Measurements from ENCODE around the gene ESR2.
A peak's percentile ranks its signal among the peaks of the same experiment; 100 is the strongest.
"Not testable (repeated sequence)": the region's sequence is repeated elsewhere in the genome, so short reads cannot be mapped to it uniquely, and the experiment has no call there.

Gene ESR2

DNA sequence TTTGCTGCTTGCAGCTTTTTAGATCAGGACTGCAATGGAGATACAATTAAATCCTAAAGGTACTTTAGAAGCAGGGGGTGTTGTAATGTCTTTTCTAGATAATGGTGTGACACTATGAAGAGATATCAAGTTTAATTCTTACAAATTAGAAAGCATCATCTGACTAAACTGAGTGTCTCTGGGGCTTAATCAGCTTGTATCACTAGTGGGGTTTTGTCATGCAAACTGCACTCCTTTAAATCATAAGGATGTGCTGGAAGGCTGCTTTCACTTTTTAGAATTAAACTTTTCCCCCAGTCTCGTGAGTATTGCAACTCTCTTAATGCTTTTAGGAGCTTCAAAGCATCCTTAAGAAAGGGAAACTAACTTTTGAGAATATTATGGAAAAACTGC, 218.6 kb downstream of the ESR2 start:
- DNase-seq: no peak

DNA sequence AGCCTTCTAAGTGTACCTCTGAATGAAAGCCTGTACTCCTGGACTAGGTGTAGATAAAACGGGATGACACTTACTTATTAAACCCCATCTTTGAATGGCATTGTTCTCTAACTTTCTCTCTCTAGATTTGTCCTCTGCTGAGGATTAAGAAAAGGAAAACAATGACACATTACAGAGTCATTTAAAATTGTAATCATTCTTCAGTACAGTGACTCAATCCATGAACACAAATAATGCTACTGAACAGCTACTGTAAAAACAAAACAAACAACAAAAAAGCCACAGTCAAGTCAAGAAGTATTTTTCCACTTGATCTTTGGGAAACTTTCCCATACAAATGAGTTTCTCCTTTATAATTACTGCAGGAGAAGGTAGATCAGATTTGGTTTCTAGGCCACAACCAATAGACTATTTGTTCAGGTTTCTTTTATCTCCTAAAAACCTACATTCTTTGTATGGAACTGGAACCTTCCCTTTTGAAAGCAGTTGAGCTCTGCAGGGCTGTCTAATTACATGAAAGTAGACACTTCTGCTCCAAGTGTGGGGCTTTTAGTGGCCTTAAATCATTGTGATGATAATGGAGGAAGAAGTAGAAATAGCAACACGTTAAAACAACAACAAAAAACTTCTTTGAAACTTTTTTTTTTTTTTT, 219.1 kb downstream of the ESR2 start:
- DNase-seq: peak; percentile 77

DNA sequence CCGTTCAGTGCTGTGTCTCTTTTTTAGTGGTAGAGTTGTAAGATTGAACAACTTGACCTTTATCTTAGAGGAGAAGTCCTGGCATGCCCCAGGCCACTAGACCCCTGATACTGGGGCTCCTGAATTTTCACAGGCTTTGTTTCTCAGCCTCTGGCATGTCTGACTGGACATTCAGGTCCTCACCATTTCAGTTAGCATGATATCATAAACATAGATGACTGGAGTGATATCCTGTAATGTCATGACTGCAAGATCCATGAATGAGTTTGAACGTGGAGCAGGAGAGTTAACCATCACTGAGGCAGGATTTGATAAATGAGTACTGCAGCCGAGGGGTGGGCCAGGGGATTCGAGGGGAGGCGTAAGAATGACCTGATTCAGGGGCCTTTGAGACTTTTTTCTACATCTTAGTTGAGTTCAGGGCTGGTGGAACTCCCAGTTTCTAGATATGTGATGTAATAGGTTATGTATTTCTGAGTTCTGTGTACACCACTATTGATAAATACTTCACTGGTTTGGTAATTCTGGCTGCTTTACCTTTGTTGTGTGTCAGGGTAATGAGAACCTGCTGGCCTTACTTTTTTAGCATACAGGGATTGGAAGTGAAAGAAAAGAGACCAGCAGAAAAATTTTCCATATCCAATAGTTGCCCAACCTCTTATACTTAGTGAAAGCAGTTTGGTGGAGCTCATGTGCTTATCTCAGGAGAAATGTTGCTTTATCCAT, 224.4 kb downstream of the ESR2 start:
- DNase-seq: no peak

DNA sequence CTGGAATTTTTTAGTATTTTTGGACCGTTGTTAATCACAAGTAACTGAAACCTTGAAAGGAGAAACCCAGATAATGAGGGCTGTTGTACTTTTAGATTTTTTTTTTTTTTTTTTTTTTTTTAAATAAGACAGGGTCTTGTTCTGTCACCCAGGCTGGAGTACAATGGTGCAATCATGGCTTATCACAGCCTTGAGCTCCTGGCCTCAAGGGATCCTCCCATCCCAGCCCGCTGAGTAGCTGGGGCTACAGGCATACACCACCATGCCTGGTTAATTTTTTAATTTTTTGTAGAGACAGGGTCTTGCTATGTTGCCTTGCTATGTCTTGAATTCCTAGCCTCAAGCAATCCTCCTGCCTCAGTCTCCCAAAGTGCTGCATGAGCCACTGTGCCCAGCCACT, 229.7 kb downstream of the ESR2 start:
- no peak for DNase-seq

DNA sequence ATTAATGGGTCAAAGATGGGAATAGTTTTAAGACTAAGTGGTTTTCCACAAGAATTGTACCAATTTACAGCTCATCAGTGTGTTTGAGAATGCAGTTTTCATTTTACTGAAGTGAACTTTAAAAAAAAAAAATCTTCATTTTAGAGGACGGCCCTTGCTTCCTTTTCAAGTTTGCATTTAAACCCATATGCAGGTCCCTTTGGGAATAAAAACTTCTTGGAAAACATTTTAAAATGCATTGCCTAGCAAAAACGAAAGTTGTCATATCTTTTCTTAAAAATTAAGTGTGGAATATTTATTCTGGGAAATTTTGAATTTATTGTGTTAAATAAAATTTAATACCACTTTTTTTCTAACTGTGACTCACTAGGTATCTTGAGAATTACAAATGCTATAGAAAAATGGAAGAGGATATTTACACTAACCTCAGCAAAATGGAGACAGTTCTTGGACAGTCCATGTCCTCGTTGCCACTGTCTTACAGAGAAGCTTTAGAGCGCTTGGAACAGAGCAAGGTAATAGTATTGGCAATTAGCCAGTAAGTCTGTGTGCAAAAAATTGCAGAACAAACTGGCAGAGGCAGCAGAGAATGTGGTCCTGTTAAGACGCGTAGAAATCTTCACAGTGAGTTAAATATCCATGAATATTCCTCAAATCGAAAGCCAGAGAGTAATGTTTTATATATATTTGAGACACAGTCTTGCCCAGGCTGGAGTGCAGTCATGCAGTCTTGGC, 231.6 kb downstream of the ESR2 start:
- no peak for DNase-seq

DNA sequence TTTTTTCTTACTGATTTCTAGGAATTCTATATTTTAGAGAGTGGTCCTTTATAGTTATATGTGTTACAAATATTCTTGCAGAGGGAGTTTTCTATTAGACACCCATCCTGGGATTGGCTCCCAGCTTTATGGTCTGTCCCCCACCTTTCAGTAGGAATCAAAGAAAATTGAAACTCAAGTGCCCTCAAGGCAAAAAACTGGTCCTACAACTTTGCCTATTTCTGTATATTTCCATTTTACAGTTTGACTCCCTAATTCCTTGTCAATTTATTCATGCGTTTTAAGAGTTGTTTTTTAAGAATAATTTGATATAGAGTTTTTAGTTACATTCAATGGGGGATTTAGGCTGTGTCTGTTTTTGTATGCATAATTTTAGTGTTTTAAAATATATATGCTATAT, 232.5 kb downstream of the ESR2 start:
- DNase-seq: no peak

DNA sequence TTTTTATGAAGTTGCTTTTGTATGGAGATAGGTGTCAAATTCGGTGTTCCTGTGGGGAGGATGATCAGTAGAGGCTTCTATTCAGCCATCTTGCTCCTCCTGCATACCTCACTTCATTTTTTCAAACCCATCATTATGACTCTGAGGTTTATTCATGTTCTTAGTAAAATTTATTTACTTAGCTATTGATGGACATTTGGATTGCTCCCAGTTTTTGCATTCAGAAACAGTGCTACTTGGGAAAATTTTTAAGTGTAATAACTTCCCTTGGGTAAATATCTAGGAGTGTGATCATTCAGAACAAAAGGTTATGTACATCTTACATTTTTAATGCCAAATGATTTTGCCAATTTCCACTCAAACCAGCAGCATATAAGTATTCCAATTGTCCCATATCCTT, 233.1 kb downstream of the ESR2 start:
- DNase-seq: no peak

DNA sequence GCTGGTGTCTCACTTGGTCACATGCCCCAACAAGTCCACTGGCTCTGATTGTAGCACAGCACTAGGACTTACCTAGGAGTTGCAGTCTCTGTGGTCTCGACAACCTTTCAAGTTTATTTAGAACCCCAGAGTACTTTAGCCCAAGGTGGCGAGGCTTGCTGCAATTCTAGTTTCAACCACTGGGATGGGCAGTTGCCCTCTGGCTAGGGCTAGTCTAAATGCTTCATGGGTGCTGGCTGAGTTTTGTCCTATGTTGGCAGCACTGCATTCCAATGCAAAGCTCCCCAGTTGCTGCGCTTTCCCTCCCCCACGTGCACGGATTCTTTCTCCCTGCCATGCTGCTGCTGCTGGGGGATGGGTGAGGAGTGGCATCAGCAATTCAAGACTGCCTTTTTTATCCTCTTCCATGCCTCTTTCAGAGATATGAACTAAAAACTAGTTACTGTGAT, 233.5 kb downstream of the ESR2 start:
- DNase-seq: peak; percentile 31

DNA sequence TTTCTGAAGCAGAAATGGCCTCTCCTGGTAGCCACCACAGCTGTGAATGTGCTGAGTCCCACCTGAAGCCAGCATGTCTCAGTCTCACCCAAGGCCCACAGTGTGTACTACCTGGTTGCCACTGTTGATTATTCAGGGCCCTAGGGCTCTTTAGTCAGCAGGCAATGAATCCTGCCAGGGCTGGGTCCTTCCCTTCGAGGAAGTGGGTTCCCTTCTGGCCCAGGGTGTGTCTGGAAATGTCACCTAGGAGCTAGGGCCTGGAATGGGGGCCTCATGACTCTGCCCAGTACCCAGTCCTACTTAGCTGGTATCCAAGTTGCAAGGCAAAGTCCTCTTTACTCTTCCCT, 234.0 kb downstream of the ESR2 start:
- no peak for DNase-seq

DNA sequence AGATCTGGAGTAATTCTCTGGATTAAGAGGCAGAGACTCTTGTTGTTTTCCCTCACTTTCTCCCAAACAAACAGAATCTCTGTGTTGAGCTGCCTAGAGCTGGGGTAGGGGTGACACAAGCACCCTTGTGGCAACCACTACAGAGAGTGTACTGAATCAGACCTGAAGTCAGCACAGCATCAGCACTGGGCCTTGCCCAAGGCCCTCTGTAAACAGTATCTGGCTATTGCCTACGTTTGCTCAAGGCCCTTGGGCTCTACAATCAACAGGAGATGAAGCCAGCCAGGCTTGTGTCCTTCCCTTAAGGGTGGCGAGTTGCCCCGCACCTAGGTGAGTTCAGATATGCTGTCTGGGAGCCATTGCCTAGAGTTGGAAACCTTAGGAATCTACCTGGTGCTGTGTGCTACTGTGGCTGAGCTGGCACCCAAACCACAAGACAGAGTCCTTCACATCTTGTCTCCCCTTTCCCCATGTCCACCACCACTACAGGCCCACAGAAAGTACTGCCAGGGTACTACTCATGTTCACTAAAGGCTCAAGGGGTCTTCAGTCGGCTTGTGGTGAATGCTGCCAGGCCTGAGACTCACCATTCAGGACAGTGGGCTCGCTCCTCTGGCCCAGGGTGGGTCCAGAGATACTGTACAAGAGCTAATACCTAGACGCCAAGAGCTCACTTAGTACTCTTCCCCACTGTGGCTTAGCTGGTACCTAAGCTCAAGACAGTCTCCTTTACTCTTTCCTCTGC, 234.5 kb downstream of the ESR2 start:
- DNase-seq: no peak

DNA sequence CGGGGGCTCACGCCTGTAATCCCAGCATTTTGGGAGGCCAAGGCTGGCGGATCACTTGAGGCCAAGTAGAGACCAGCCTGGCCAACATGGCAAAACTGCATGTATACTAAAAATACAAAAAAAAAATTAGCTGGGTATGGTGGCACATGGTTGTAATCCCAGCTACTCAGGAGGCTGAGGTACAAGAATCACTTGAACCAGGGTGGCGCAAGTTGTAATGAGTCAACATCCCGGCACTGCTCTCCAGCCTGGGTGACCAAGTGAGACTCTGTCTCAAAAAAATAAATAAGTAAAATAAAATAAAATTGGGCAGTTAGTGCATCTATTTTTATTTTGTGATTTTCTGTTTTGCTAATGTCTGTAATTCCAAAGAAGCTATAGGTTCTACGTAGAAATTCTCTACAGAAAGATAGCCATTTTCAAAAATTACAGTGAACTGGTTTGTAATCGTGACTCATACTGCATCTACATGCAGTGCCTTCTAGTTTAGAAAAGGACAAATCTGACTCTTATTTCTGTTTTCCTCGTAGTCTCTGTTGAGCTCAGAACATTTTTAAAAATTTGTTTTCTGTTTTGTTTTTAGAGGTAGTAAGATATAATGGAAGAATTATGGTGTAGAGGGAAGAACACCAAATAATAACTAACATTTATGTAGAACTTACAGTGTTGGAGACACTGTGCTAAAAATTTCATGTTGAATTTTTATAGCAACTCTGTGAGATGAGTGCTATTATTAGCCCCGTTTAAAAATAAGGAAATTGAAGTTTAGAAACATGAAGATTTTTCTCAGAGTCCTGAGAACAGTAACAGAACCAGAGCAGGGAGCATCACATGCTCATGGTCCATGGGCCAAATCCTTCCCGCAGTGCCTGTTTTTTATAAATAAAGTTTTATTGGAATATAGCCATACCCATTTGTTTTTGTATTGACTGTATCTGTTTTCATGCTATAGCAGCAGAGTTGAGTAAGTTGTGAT, 240.2 kb downstream of the ESR2 start:
- no peak for DNase-seq

DNA sequence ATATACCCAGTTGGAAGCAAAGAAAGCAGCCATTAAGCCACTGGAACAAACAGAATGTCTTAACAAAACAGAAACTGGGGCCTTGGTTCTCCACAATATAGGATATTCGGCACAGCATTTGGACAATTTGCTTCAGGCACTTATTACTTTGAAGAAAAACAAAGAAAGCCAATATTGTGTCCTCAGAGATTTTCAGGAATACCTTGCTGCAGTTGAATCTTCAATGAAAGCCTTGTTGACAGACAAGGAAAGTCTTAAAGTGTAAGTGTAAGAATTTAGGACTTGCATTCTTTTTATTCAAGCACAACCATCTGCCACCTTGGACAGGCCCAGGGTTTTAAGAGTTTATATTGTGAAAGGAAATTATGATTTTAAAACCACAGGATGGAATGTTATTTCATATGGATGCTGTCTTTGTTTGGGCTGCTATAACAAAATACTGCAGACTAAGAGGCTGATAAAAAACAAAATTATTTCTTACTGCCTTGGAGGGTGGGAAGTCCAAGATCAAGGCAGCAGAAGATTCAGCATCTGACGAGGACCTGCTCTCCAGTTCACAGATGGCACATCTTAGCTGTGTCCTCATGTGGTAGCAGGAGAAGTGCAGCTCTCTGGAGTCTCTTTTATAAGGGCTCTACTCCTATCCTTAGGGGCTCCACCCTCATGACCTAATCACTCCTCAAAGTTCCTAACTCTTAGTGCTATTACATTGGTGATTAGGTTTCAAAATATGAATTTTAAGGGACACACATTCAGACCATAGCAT, 244.4 kb downstream of the ESR2 start:
- no peak for DNase-seq

DNA sequence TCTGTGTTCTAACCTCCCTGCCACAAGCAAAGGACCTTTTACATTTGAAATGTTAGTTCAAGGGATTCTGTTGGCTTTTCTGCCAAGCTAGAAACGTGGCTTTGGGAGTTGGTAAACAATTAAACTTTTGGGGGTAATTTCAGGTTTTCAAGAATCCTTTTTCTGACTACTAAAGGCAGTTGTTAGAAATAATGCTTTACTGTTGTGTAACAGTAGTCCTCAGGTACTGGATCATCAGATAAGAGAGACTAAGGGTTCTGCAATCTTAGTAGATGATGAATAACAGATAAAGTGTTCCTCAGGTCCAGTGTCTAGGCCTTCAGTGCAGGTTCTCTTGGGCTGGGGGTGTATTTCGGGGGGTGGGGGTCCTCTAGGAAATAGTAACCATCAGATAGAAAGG, 249.1 kb downstream of the ESR2 start:
- no peak for DNase-seq

DNA sequence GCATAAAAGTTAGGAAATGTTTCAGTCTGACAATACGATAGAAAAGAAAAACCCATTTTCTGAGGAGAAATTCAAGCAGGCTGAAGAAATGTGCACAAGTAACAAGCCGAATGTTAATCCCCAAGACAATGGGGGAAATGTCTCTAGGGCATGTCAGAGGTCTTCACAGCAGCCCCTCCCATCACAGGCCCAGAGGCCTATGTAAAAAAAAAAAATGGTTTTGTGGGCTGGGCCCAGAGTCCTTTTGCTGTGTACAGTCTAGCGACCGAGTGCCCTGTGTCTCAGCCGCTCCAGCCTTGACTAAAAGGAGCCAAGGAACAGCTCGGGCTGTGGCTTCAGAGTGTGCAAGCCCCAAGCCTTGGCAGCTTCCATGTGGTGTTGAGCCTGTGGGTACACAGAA, 250.9 kb downstream of the ESR2 start:
- DNase-seq: not testable (repeated sequence)

DNA sequence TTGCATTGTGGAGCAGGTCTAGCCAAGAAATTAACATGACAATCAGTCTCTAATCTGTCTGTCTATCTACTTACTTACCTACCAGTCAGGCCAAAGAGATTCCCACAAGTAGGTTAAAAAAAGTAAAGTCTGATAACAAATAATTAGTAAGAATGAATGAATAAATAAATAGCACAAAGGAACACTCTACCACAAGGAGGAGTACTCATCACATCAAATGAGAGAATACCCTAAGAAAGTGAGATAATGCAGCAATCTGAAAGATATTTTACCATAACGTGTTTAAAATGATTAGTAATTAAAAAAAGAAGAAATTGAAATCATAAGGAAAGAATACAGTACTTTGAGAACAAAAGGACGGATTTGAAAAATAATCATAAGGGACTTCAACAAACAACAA, 254.1 kb downstream of the ESR2 start:
- DNase-seq: peak; percentile 6

DNA sequence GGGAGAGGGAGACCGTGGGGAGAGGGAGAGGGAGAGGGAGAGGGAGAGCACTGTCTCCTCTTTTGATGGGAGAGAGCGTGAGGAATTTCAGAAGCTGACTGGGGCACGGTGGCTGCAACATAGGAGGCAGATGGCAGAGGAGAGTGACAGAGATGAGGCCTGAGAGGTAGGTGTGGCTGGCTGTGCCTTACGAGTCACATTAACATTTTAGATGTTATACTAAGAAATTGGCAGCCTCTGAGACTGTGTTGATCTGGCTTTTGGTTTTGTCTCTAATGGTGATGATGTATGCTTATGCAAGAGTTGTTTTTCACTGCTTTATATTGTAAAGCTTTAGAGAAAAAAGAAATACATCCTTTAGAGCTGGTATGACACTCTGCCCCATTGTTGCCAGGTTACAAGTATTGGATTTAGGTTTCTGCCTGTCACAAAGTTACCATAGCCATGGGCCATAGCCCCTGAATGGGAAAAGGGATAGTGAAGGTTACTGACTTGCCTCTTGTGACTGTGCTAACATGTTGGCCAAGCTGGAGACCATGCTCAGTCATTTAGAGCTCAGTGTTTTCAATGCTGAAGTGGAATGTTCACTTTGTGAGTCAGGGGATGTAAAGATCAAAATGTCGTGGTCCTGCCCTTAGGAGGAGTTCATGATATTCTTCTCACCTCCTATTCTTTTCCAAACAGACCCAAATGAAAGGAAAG, 255.2 kb downstream of the ESR2 start:
- peak; percentile 7 for DNase-seq

DNA sequence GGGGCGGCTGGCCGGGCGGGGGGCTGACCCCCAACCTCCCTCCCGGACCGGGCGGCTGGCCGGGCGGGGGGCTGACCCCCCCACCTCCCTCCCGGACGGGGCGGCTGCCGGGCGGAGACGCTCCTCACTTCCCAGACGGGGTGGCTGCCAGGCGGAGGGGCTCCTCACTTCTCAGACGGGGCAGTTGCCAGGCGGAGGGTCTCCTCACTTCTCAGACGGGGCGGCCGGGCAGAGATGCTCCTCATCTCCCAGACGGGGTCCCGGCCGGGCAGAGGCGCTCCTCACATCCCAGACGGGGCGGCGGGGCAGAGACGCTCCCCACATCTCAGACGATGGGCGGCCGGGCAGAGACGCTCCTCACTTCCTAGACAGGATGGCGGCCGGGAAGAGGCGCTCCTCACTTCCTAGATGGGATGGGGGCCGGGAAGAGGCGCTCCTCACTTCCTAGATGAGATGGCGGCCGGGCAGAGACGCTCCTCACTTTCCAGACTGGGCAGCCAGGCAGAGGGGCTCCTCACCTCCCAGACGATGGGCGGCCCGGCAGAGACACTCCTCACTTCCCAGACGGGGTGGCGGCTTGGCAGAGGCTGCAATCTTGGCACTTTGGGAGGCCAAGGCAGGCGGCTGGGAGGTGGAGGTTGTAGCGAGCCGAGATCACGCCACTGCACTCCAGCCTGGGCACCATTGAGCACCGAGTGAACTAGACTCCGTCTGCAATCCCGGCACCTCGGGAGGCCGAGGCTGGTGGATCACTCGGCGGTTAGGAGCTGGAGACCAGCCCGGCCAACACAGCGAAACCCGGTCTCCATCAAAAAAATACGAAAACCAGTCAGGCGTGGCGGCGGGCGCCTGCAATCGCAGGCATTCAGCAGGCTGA, 256.1 kb downstream of the ESR2 start:
- not testable (repeated sequence) for DNase-seq

DNA sequence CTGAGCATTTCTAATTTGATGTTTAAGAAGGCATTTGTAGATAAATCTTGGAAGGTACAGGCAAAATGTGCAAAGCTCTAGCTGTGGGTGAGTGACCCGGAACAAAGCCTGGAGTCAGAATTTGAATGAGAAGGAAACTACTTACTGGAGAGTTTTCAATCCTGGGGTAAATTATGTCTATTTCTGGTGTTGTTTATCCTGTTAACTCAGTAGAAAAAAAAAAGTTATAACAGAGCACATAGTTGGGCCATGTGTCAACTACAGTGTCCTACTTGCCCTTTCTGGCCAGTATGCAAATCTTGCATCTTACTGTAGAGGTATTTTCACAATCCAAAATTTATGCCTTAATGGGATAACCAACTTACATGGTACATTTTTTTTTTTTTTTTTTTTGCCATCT, 259.0 kb downstream of the ESR2 start:
- peak; percentile 56 for DNase-seq

Measured in fibroblast of skin of back (primary cell).